NCI-H2029 (cell line): Measurements from ENCODE around the gene ARL15.
"Not testable (repeated sequence)": the region's sequence is repeated elsewhere in the genome, so short reads cannot be mapped to it uniquely, and the experiment has no call there.

Experiments
- DNase-seq: peaks from one replicate; lab custom pipeline; 2025; lab: John Stamatoyannopoulos, UW

The ARL15 gene

DNA sequence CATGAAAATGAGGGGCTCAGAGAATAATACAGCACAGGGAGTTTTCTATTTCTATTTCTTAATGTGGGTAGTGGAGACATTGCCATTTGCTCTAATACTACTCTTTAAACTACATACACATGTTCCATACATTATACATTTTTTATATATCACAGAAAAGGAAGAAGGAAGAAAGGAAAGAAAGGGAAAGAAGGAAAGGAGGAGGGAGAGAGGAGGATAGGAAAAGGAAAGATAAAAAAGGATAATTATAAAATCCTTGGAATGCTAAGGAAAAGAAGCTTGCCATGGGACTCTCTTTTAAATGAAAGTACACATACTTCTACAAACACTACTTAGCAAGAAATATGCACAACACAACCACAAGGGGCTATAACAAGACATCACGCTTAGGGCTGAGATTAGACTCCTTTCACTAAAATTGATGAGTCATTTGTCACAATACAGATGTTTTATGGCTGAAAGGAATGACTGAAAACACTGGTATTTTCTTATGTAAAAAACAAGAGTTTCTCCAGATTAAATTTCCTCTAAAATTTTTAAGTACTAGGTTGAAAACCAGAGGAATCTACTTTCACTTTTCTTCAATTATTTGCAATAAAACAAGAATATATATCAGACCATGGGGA lies 219.8 kb downstream of the ARL15 start:
- DNase-seq = no peak

DNA sequence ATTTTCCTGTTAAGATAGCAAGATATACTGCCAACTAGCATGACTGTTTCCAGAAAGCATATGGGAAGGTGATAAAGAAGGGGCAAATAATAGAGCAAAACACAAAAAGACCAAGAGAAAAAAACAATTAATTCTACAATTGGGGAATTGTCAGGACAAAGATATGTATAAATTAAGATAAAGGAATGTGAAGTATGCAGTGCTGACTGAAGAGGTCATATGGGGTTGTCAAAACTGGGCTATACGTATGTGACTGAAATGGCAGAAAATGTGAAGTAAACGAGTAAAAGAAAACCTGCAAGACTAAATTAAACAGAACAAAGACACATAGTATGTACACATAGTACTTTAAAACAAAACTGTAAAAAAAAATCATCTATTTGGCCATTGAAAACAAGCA lies 222.3 kb downstream of the ARL15 start:
- DNase-seq = no peak

- DNase-seq = no peak
Measured at GRCh38 chr5:54087436-54087835, 222.9 kb downstream of the ARL15 start.

- no peak for DNase-seq
Measured at GRCh38 chr5:54086191-54086590, 224.2 kb downstream of the ARL15 start.

- DNase-seq = no peak
Measured at GRCh38 chr5:54084696-54085095, 225.7 kb downstream of the ARL15 start.

DNA sequence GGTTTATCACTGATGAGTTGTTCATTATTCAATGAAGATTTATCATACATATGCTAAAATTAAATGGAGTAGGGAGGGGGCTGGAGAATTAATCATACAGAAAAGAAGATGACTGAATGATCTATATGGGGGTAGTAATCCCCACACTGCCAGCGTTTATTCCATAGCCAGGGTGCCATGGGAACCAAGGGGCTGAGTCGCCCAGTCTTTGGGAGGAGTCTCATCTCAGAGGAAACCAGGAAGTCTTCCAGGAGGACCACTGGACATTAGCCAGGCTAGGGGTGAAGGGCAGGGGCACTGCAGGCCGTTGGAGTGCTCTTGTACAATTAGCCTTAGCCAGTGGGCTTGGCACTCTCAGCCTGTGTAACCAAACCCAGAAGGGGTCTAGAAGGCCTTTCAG lies 226.5 kb downstream of the ARL15 start:
- DNase-seq = no peak

- no peak for DNase-seq
Measured at GRCh38 chr5:54083245-54083644, 227.1 kb downstream of the ARL15 start.

- DNase-seq = no peak
Measured at GRCh38 chr5:54081415-54081814, 229.0 kb downstream of the ARL15 start.

GRCh38 chr5:54080831-54081230 lies 229.5 kb downstream of the ARL15 start:
- DNase-seq = no peak

- DNase-seq = no peak
Measured at GRCh38 chr5:54073735-54074134, 236.6 kb downstream of the ARL15 start.

GRCh38 chr5:54073131-54073530 lies 237.2 kb downstream of the ARL15 start:
- no peak for DNase-seq

GRCh38 chr5:54066433-54066832 lies 243.9 kb downstream of the ARL15 start:
- DNase-seq = no peak

DNA sequence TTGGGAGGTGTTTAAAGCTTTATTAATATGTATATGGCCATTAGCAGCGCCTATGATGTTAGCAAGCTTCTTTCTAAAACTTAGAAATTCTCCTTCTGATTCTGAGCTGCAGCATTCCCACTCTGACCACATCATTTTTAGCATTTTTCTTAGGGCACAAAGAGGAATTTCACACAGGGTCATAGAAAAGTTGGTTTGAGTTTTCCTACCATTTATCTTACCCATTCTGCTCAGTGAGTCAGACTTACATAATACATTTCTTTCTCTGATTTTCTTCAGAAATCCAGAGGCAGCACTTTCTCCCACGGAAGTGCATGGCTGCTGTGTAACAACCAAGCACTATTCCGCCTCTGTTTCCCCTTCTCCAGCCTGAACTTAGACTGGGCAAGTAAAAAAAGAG lies 246.6 kb downstream of the ARL15 start:
- DNase-seq = no peak

- no peak for DNase-seq
Measured at GRCh38 chr5:54062958-54063357, 247.4 kb downstream of the ARL15 start.

- not testable (repeated sequence) for DNase-seq
Measured at GRCh38 chr5:54060919-54061318, 249.5 kb downstream of the ARL15 start.

- no peak for DNase-seq
Measured at GRCh38 chr5:54049963-54050362, 260.4 kb downstream of the ARL15 start.

GRCh38 chr5:54049144-54049543 lies 261.2 kb downstream of the ARL15 start:
- no peak for DNase-seq

- no peak for DNase-seq
Measured at GRCh38 chr5:54045077-54045792, 265.1 kb downstream of the ARL15 start.

DNA sequence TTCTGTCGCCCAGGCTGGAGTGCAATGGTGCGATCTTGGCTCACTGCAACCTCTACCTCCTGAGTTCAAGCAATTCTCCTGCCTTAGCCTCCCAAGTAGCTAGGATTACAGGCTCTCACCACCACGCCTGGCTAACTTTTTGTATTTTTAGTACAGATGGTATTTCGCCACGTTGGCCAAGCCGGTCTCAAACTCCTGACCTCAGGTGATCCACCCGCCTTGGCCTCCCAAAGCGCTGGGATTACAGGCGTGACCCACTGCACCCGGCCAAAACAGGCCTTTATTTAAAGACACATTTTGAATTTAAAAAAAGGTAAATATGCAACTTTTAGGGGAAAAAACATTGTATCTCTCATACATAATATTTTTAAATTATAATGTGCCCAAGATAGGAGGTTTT lies 266.1 kb downstream of the ARL15 start:
- not testable (repeated sequence) for DNase-seq

GRCh38 chr5:54040804-54041203 lies 269.6 kb downstream of the ARL15 start:
- no peak for DNase-seq

- no peak for DNase-seq
Measured at GRCh38 chr5:54040018-54040417, 270.4 kb downstream of the ARL15 start.

DNA sequence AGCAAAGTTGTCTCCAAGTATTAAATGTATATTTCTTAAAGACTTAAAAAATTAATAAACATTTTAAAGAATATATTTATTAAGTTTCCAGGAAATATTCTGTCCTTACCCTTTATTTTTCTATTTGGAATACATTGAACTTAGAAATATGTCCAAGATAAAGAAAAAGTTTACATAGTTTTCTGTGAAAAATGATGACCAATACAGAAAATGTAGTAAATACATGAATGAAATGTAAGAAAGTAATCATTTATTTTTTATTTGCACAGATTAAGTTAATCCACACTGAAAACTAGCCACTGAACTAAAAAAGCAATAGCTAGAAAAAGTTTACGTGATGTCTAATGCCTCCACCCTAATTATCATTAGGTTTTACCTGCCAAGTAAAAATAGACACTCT lies 273.2 kb downstream of the ARL15 start:
- no peak for DNase-seq

DNA sequence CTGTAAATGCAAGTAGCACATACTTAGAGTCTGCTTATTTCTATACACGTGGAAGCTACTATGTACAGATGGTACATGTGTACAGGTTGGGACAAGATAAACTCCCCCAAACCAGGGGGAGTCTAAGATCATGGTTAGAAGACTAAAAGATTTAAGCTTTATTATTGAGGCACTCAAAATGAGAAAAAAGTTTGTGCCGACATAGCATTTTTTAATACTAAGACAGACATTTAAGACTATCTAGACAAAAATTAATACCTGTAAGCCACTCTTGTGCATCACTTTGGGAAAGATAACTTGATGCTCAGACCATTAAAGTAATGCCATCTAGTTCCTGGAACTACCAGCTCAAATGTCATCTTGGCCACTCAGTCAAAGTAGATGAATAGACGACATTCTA lies 279.4 kb downstream of the ARL15 start:
- DNase-seq = no peak

DNA sequence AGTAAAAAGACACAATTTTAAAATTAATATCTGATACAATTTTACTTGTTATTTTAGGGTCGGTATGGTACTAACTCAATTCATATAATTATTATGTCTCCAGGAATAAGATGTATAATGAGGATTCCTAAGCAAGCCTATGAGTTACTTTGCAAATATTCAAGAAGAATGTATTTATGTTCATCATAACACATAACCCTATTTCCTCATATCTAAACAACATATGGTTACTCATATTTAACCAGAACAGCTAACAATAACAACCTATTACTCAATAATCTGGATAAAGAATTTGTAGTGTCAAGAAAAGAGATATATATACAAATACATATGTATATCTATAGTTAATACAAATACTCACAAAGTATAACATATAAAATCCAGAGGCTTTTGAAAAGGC lies 285.9 kb downstream of the ARL15 start:
- DNase-seq = no peak
